ENCODE results near the gene ZC3H18.
"Not testable (repeated sequence)": the region's sequence is repeated elsewhere in the genome, so short reads cannot be mapped to it uniquely, and the experiment has no call there.

ZC3H18 gene

DNA sequence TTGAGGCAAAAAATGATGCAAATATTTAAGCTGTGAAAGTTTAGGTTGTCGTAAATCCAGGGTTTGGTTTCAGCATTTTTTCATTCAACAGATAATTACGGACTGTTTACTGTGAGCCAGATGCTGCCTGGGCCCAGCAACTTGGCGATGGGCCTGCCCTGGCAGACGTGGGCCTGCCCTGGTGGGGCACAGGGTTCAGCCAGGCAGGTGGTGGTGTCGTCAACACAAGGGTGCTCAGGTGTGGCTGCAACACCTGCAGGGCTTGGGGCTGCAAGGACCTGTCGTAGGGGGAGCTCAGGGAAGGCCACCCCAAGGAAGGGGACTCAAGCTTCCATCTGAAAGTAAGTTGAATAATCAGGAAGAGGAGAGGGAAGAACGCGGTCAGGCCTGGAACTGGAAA lies 15.1 kb downstream of the ZC3H18 start:
- no peak for DNase-seq

DNA sequence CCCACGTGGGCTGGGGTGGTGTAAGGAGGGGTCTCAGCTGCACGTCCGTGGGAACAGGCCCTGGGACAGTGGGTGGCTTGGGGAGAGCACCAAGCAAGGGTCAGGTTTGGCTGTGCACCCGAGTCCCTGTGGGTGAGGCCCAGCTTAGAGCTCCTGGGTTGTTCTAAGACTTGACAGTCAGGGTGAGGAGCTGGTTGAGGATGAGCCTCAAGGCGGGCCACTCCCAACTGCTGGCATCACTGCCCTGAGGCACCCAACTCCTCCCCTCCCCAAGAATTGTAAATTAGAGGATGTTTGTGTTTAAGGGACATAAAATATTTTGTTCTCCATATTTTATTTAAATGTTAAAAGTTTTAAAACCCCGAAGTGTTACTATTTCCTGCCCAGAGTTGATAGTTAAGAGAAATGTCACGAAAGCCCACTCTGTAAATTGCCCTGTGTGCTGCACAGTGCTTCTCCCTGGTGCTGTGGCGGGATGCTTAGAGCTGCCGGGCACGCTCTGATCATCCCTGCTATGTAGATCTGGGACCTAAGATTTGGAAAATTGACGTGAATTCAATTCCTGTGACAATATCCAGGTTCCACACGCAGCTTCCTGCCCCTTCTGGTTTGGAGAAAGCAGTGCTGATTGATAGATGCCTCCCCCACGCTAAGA lies 15.9 kb downstream of the ZC3H18 start:
- DNase-seq = no peak

DNA sequence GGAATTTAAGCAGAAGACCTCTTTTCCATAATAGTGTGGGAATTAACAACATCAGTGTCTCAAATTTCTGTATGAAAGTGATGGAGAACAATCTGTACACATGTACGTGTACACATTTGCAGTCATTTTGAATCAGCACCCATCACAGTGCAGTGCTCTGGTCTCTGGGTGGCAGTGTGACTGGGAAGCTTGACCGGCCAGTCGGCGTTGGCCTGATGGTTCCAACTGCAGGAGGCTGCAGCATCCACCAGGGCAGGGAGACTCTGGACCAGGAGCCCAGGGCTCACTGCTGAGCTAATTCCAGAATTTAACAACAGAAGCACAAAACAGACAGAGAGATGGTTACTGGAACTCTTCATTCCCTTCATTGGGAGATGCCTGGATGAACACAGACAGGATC lies 17.9 kb downstream of the ZC3H18 start:
- no peak for DNase-seq

DNA sequence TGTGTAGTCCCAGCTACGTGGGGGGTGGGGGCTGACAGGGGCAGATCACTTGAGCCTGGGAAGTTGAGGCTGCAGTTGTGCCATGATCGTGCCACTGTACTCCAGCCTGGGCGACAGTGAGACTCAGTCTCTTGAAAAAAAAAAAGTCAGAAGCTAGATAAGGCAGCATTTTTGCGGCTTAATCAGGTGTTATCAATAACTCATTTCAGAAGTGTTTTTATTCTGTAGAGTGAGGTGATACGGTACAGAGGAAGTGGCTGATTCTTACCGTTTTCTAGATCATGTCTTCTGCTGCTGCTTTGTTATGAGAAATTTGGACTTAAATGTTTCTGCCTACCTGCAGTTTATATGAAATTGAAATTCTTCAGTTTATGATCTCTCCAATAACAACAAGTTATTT lies 18.6 kb downstream of the ZC3H18 start:
- DNase-seq = peak; percentile 42

DNA sequence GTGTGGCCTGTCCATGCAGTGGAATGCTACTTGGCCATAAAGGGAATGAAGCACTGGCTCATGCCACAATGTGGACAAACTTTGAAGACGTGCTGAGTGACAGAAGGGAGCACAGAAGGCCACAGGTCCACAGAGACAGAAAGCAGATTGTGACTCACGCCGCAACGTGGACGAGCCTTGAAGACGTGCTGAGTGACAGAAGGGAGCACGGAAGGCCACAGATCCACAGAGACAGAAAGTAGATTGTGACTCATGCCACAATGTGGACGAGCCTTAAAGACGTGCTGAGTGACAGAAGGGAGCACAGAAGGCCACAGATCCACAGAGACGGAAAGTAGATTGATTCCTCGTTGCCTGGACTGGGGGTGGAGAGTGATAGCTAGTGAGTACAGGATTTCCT lies 19.2 kb downstream of the ZC3H18 start:
- DNase-seq = peak; percentile 41

DNA sequence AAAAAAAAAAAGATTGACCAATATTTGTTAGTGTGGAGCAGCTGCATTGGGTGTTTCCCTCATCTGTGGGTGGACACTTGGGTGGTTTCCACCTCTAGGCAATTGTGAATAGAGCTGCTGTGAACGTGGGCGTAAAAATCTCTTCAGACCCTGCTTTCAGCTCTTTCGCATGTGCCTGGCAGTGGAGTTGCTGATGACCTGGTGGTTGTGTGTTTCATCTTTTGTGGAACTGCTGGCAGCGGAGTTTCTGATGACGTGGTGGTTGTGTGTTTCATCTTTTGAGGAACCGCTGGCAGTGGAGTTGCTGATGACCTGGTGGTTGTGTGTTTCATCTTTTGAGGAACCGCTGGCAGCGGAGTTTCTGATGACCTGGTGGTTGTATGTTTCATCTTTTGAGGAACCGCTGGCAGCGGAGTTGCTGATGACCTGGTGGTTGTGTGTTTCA lies 21.4 kb downstream of the ZC3H18 start:
- peak; percentile 47 for DNase-seq

DNA sequence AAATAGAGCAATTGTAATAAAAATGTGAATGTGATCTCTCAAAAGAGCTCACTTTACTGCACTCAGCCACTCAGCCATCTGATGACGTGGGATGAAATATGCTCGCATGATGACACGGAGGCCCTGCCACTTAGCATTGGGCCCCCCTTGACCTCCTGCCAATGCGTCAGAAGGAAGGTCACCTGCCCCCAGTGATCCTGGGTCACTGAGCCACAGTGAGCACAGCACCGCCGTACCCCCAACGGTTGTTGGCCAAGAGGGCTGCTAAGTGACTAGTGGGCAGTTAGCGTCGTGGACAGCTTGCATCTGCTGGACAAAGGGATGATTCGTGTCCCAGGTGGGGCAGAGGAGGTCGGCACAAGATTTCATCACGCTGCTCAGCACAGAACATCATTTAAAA lies 22.9 kb downstream of the ZC3H18 start:
- no peak for DNase-seq

DNA sequence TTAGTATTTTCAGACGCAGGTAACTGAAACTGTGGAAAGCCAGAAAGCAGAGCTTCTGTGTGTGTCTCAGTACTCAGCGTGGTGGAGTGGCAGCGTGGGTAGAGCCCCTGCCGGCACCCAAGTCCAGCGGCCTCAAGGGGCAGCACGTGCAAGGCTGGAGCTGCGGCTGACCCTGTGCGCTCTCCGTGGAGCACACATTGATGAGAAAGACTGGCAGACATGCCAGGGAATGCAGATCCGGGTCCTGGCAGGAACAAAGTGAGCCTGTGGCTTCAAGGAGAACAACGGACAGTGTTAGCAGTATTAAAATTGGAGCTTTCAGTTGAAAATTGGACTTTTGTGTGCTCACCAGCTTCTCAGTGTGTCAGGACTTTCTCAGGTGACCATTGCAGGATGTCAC lies 23.3 kb downstream of the ZC3H18 start:
- DNase-seq = no peak

DNA sequence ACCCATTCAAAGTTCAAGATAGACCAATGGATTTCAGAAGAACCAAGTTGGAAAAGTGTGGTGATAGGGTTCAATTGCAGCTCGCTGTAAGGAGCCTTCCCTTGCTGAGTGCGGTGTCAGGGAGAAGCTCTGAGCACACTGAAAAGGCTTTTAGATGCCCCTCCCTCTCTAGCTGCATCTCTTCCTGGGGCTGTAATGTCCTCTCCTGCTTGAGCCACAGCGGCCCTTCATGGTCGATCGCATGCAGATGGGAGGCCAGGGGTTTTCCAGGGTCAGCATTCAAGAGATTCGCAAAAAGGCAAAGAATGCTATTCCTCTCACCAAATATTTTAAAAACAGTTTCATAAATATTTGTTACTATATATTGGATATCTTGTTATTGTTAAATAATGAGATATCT lies 23.7 kb downstream of the ZC3H18 start:
- DNase-seq = no peak

DNA sequence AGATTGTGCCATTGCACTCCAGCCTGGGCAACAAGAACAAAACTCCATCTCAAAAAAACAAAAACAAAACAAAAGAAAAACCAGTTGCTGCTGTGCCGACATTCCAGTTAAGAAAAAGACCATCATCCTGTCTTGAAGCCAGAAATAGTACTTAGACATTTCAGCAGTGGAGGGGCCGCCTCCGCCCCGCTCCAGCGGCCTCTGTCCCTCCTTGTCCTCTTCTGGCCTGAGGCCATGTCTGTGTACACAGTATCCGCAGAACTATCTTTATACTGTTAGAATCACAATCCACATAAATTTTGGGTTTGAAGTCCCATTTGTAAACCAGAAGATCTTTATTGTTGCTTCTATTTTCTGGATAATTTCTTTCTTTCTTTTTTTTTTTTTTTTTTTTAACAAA lies 24.9 kb downstream of the ZC3H18 start:
- DNase-seq = no peak

DNA sequence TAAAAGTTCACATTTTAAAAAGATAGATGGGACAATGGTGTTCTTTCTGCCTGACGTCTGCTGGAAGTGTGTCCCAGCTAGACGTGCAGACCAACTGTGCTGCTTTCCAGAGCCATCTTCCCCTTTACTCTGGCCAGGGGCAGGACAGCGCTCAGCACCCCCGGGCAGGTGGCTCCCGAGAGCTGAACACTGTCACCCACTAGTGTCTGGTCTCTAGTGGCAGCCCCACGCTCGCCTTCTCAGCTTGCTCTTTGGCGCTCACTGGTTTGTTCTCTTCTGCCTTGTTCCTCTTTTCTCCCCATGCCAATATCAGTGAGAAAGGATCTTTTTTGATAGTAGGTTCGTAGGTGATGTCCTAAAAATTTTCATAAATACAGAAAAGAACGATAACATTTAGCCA lies 25.7 kb downstream of the ZC3H18 start:
- DNase-seq = no peak

DNA sequence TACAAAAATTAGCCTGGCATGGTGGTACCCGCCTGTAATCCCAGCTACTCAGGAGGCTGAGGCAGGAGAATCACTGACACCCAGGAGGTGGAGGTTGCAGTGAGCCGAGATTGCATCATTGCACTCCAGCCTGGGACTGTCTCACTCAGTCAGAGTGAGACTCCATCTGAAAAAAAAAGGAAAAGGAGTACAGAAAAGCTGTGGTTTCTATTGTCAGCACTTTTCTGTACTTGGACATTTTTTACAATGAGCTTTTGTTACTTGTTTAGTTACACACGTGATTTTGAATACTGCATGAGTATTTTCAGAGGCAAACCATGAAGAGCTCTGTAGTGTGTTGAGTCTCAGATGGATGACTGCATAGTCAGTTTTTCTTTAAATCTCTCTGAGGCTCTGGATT lies 26.3 kb downstream of the ZC3H18 start:
- no peak for DNase-seq

DNA sequence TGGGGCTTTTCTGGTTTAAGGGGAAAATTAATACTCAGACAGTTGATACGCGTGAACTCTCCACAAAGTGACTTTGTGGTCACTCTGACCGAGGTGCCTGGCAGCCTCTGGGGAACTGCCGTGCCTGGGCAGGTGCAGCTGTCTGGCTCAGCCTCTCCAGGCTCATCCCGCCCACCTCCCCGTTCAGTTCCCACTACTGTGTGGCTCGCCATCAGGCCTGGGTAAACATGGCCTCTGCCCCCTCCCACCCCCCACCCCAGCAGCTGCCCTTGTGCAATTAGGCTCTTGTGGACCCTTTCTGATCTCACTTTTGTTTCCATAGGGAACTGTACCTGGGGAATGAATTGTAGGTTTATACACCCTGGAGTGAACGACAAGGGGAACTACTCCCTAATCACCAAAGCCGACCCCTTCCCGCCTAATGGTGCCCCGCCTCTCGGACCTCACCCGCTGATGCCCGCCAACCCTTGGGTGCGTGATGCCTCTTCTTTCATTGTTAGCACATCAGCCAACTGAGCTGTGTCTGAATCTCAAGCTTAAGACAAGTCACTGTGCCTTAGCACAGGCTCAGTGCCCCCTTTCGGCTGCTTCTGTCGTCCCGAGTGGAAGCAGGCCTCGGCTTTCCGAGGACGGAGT lies 27.8 kb downstream of the ZC3H18 start:
- no peak for DNase-seq

DNA sequence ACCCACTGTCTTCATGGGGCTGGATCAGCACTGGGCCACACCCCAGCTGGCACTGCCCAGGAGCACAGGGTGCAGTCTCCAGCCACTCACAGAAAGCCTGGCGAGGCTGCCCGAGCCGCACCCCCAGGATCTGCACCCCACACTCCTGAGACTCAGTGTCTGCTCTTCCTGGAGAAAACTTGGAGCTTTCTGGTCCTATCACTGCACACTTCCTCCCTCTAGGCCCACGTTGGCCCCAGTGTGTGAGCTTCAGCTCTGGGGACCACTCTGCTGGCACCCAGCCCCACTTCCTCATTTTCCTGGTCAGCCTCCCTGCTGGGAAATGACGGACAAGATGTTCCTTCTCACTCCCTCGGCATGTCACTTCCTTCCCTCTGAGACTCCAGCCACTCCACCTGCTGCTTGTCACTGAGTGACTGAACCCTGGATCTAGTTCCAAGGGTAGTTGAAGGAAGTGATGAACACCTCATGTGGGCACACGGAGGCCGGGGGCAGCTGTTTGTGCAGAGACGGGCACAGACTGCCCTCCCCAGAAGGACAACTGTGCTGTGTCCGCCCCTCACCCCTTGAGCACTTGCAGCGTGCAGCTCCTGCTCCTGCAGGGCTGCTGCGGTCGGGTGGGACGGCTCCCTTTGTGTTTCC lies 29.0 kb downstream of the ZC3H18 start:
- DNase-seq = no peak

DNA sequence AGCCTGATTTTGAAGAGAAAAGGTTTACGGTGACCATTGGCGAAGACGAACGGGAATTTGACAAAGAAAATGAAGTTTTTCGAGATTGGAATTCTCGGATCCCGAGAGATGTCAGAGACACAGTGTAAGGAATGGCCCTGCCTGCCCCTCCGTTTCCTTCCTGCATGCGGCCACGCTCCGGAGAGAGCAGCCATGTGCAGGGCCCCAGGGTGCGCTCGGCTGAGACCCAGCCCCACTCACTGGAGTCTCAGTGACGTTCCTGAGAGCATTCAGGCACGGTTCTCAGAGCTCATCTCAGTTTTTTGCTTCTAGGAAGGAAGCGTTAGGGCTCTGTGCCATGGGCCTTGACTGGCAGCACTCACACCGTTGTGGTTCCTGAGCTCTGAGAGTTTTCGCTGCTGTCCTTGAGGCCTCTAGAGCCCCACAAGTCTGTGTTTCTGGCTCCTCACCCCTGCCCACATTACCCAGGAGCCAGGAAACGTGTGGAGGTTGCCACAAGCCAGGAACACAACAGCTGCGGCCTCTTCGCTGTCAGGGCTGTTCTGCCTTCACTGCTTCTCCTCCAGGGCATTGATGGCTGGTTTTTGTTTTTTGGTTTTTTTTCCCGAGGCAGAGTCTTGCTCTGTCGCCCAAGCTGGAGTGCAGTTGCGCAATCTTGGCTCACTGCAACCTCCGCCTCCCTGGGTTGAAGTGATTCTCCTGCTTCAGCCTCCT lies 29.8 kb downstream of the ZC3H18 start:
- no peak for DNase-seq

DNA sequence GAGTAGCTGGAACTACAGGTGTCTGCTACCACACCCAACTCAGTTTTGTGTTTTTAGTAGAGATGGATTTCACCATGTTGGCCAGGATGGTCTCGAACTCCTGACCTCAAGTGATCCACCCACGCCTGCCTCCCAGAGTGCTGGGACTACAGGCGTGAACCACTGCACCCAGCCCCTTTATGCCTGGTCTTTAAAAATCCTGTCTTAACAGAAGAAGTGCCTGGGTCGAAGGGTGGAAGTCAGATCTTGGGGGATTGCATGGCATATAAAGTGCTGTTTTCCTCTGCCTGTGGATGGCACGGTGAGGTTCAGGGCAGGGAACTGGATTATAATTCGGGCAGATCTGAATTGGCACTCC lies 30.3 kb downstream of the ZC3H18 start:
- DNase-seq = no peak

DNA sequence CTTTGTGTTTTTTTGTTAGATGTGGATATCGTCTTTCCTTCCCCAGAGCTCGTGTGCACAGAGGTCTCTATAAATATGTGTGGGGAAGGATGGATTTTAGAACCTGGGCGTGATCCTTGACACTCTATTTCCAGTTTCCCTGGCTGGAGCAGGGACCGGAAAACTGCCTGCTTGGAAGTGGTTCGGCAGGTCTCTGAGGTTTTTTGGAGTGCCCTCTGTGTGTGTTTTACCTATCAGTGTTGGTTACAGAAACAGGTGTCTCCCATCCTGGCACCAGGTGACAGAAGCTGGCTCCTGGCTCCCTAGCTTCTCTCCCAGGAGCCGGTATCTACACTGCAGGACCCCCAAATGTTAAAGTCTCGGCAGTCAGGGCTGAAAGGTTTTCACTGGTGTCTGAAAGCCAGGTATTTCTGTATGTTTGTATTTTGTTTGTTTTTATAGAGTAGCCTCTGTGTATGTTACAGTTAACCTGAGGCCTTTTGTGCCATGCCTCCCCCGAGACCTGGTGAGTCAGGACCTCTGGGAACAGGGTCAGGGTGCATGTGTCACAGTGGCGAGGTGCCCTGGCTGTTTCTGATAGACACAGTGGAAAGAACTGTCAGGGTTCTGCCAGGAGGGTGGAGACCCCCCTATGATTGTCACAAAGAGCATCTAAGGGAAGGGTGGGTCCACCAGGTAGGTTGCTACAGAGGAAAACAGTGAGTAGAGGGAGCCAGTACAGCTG lies 31.3 kb downstream of the ZC3H18 start:
- no peak for DNase-seq

DNA sequence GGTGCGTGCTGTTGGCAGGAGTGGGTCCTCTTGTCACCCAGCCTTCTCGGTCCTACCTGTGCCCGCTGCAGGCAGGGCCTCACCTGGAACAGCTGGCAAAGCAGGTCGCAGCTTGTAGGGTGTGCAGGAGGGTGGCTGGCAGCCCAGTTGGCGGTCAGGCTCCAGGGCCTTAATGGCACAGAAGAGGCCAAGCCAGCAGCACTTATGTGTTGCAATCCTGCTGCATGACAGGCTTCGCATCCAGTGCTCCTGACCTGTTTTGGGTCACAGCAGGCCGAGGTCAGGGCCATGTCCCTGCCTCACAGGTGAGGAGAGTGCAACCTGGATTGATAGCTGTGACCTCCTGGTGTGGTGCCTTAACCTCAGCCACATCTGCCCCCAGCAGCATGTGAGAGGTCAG lies 31.9 kb downstream of the ZC3H18 start:
- no peak for DNase-seq

DNA sequence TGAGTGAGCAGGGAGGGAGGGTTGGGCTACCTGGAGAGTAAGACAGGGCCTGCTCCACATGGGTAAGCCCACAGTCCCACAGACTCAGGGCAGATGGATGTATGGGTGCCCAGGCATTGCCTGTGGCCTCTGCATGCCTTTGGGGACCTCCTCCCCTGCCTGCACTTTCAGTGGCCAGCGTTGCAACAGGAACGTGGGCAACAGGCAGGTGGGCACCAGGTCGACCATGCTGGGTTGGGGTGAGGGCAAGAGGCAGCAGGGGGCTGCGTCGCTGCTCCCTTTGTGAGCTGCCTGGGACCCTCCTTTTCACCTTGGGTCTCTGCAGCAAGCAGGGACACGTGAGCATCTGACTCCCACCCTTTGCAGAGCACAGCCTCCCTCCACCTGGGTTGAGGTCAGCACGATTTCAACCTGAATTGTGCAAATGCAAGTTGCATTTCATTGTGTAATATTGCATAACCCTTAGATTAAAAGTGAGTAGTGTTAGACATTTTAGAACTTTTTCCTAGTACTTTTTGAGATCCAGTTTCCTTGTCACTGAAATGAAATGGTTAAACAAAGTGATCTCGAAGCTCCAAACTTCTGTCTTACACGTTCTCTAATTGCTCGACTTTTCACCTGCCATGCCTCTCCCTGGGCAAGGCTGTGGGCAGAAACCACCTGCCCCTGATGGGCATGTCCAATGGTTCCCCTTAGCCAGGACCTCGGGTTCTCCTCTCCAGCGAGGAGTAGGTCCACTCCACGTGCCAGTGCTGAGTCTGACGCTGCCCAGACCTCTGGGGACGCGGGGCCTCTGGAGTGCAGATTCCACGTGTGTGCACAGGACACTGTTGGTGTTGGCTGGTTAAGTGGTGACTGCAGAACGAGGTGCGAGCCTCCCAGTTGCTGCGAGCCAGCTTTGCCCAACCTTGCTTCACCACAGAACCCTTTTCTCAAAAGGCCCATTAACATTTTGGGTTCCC lies 35.3 kb downstream of the ZC3H18 start:
- DNase-seq = no peak

DNA sequence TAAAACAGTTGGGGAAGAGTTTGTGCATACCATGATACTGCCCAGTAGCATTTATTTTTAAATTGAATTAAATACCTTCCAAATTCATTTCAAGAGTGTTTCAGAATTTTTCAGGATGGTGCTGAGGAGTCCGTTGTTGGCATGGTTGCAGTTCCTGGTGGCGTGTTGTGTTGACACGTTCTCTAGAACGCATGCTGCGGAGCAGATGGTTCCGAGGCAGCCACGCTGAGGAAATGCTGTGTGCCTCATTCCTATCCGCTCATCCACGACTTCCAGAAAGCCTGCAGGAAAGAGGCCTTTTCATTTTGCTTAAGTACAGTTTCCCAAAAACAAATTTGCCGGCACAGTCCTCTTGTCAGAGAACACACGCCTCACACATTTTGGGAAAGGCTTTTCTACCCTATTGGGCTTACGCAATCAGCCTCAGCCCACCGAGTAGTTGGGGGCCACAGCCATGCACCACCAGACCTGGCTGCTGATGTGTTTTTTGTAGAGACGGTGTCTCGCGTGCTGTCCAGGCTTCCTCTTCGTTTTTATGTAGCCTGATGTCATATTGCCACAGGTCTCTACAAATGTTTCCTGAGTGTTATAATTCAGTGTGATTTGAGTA lies 36.0 kb downstream of the ZC3H18 start:
- no peak for DNase-seq

DNA sequence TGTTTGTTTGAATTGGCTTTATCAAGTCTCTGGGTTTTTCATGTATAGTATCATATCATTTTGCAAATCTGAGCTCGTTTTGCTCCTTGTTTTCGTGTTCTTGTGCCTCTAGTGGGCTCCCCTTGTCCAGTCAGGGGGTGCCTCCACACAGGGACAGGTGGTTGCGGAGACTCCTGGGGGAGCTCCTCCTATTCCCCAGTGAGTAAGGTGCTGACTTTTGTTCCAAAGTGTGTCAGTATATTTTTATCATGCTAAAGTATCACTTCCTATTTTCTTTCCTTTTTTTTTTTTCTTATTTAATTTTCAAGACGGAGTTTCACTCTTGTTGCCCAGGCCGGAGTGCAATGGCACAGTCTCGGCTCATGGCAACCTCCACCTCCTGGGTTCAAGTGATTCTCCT lies 37.9 kb downstream of the ZC3H18 start:
- DNase-seq = no peak

DNA sequence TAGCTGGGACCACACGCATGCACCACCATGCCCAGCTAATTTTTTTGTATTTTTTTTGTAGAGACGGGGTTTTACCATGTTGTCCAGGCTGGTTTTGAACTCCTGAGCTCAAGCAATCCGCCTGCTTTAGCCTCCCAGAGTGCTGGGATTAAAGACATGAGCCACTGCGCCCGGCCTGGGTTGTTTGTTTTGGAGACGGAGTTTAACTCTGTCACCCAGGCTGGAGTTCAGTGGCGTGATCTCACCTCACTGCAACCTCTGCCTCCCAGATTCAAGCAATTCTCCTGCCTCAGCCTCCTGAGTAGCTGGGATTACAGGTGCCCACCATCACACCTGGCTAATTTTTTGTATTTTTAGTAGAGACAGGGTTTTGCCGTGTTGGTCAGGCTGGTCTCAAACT lies 39.2 kb downstream of the ZC3H18 start:
- DNase-seq = not testable (repeated sequence)

All from activated CD4-positive, CD25-positive, alpha-beta regulatory T cell treated with anti-CD3 and anti-CD28 coated beads, Interleukin-2, amount 50 U/mL, for 72 hours (primary cell).